Upper lobe of right lung (tissue), 1 donor: ENCODE data around the gene RAB5IF. TPM values are rescaled to one million over a fixed set of nuclear protein-coding genes. Genes with fewer than 3 reads are reported as not detected.

Source experiments
- ATAC-seq: fragments of 200-7000 bp; cut with Tn5 transposase; one replicate; pipeline ENCODE4 v1.9.1; 2020; ENCODE audit warnings: mild to moderate bottlenecking, moderate library complexity
- DNase-seq: peaks from one replicate; pipeline ENCODE4 v3.0.0-alpha.2; 2020
- H3K27ac ChIP-seq: fragments of 200-600 bp; one replicate; pipeline ENCODE4 v1.8.0; 2022
- H3K27me3 ChIP-seq: fragments of 200-600 bp; one replicate; pipeline ENCODE4 v1.8.0; 2022; ENCODE audit warnings: mild to moderate bottlenecking
- H3K36me3 ChIP-seq: fragments of 200-600 bp; one replicate; pipeline ENCODE4 v1.8.0; 2022
- H3K4me1 ChIP-seq: fragments of 200-600 bp; one replicate; pipeline ENCODE4 v1.8.0; 2022
- H3K4me3 ChIP-seq: fragments of 200-600 bp; one replicate; pipeline ENCODE4 v1.8.0; 2022; ENCODE audit warnings: mild to moderate bottlenecking
- H3K9me3 ChIP-seq: fragments of 200-600 bp; one replicate; pipeline ENCODE4 v1.8.0; 2022
- intact Hi-C: fragments of 100-400 bp; cut with DNase I; formaldehyde crosslinking; loops from one replicate; pipeline ENCODE4 v1.11.0; 2022
- total RNA-seq: library from RNA; stranded (reverse); fragmentation: NEBNext Ultra II Directional; extraction: Animal tissue kit (Norgen Biotek cat#: 25700); gene quantifications from one replicate; pipeline ENCODE4 v1.2.1, GENCODE V29; 2021
- TF ChIP-seq, protein P1 (sequence below): fragments of 200-600 bp; IDR thresholded peaks from one replicate; pipeline ENCODE4 v1.8.0; 2022; ENCODE audit warnings: antibody characterized with exemption
- donor health status: DM: no; HTN: yes; CAD: no; lungs with severe emphysema.

Gene RAB5IF
- total RNA-seq, 1 donor from 2014 or later = 91.1 TPM

DNA sequence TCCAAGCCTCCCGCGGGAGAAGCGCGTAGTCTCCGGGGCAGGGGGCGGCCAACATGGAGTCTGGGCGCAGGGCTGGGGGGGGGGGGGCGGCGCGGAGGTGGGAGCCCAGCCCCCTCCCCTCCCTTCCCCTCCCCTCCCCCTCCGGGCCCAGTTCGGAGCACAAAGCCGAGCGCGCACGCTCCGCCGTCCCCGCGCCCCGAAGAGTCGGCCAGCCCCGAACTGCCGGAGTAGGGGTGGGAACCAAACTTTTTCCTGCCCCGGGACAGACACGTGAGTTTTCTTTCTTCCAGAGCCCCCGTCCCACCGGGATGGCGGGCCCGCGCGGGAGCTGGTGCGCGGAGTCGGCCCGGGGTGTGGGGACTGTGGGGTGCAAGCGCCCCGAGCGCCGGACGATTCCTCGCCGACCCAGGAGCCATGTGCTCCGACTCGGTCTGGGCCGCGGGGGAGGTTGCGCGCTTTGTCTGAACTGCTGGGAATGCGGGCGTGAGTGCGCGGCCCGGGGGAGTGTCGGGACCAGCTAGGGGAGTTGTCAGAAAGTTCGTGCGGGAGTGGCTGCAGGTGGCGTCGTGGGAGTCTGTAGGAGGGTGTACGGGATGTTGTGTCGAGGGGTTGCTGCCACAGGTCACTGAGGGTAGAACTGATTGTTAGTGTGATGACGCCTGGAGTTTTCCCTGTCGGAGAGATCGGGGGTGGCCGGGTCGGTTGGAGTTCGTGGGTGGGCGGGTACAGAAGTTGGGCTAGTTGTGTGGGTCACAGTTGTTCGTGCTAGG is 31.0 kb upstream of the RAB5IF start:
- DNase-seq (peak; percentile 80), ATAC-seq (peak; percentile 35)
- Histone ChIP-seq H3K4me1 (peaks cover 18% of the 10 kb centered on the region), H3K36me3 (peaks cover 9% of the 10 kb centered on the region), H3K27ac (peak overlapping the region; percentile 86), H3K27me3 (no peaks in the 10 kb centered on the region), H3K4me3 (peak overlapping the region; percentile 81), H3K9me3 (no peaks in the 10 kb centered on the region)
- intact Hi-C loops = no loop called here
- TF ChIP-seq, protein P1, sequence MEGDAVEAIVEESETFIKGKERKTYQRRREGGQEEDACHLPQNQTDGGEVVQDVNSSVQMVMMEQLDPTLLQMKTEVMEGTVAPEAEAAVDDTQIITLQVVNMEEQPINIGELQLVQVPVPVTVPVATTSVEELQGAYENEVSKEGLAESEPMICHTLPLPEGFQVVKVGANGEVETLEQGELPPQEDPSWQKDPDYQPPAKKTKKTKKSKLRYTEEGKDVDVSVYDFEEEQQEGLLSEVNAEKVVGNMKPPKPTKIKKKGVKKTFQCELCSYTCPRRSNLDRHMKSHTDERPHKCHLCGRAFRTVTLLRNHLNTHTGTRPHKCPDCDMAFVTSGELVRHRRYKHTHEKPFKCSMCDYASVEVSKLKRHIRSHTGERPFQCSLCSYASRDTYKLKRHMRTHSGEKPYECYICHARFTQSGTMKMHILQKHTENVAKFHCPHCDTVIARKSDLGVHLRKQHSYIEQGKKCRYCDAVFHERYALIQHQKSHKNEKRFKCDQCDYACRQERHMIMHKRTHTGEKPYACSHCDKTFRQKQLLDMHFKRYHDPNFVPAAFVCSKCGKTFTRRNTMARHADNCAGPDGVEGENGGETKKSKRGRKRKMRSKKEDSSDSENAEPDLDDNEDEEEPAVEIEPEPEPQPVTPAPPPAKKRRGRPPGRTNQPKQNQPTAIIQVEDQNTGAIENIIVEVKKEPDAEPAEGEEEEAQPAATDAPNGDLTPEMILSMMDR = no peak

DNA sequence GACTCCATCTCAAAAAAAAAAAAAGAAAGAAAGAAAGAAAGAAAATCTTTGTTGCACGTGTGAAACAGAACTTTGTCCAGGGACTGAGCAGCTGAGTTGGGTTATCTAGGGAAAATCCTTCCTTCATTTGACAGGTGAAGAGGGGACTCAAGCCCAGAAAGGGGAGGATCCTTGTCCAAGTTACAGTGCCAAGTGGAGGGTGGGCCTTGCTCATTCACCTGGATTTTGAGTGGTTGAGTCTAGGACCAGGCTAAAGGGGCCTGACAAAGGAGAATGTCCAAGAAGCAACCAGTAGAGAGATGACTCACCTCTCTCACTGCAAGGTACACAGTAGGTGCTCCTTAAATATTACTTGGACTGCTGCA is 29.5 kb upstream of the RAB5IF start:
- TF ChIP-seq, protein P1 = no peak
- Histone ChIP-seq H3K4me1 (peaks cover 18% of the 10 kb centered on the region), H3K9me3 (no peaks in the 10 kb centered on the region), H3K27ac (no peak overlapping the region), H3K4me3 (no peak overlapping the region), H3K27me3 (no peaks in the 10 kb centered on the region), H3K36me3 (peaks cover 21% of the 10 kb centered on the region)
- ATAC-seq (no peak), DNase-seq (no peak)
- intact Hi-C loops = no loop called here

DNA sequence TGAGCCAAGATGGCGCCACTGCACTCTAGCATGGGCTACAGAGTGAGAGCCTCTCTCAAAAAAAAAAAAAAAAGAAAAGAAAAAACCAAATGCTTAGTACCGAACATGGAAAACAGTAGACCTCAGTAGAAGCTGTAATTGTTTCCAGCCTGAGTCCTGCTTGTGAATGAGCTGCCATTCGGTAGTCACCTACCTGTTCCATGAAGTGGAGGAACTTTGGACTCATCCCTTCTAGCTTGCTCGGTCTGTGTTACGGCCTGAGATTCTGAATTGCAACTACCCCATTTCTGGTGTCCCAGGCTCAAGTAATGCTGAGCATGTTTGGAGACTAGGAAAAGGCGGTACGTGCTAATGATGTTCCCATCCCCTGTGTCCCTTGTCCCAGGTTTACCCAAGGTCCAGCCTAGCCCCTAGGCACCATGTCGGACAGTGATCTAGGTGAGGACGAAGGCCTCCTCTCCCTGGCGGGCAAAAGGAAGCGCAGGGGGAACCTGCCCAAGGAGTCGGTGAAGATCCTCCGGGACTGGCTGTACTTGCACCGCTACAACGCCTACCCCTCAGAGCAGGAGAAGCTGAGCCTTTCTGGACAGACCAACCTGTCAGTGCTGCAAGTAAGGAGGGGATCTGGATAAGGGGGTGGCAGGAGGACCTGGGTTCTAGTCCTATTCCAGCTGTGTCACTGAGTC is 27.1 kb upstream of the RAB5IF start:
- no peak for ATAC-seq
- TF ChIP-seq, protein P1 = no peak
- Histone ChIP-seq H3K4me3 (no peak overlapping the region), H3K27ac (no peak overlapping the region), H3K4me1 (peaks cover 13% of the 10 kb centered on the region), H3K36me3 (peaks cover 31% of the 10 kb centered on the region), H3K27me3 (no peaks in the 10 kb centered on the region), H3K9me3 (no peaks in the 10 kb centered on the region)
- no peak for DNase-seq
- intact Hi-C loops = no loop called here

DNA sequence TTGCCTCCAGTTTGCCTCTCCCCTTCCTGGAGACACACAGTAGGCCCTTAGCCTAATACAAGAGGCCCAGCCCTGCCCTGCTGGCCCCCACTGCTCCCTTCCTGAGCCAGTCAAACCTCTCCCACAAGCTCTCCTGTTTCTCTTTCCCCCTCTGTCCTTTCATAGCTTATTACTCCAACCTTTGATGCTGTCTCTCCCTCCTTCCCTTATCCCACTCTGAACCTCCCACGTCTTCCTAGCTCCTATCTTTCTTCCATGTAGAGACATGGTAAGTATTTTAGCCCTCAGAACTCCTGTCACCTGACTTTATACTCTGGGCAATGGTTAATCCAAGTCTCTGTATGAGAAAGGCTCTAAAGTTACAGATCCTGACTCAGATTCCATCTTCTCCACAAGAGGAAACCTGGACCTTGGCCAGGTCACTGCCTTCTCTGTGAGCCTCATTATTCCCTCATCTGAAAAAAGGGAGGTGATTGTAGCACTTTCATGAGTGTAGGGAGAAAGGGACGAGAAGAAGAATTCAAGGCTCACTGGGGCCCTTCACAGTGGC is 25.5 kb upstream of the RAB5IF start:
- intact Hi-C loops = no loop called here
- TF ChIP-seq, protein P1 = no peak
- DNase-seq (no peak), ATAC-seq (no peak)
- Histone ChIP-seq H3K4me3 (no peak overlapping the region), H3K4me1 (peaks cover 12% of the 10 kb centered on the region), H3K9me3 (no peaks in the 10 kb centered on the region), H3K27me3 (no peaks in the 10 kb centered on the region), H3K27ac (no peak overlapping the region), H3K36me3 (peaks cover 31% of the 10 kb centered on the region)

DNA sequence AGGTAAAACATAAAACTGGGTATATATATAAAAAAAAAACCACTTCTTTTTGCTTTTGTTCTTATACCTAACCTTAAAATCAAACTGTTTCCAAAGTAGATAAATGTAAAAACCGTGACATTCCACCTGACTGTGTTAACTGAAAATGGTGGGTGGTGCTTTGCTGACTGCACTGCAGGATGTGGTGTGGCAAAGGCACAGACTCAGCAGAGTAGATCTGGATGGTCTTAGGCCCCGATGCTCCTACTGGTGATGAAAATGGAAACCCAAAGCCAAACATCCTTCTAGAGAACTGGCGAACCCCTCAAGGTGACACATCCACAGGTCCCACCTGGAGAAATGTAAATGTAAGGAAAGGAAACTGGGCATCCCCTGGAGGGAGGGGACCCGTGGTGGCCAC is 23.3 kb upstream of the RAB5IF start:
- ATAC-seq = no peak
- Histone ChIP-seq H3K9me3 (no peaks in the 10 kb centered on the region), H3K4me3 (no peak overlapping the region), H3K27ac (no peak overlapping the region), H3K27me3 (no peaks in the 10 kb centered on the region), H3K4me1 (no peaks in the 10 kb centered on the region), H3K36me3 (peaks cover 31% of the 10 kb centered on the region)
- no peak for DNase-seq
- intact Hi-C loops = no loop called here
- TF ChIP-seq, protein P1 = no peak
